GM19372 (cell line): ENCODE data around the gene BTBD16.

Experiments used
- ATAC-seq: cut with Tn5 transposase; IDR thresholded peaks from one replicate; pipeline ENCODE4 v1.9.1; 2021; ENCODE audit warnings: mild to moderate bottlenecking, low read depth, moderate library complexity; ENCODE audit not compliant: unreplicated experiment

BTBD16 gene

GRCh38 chr10:122307669-122308416 lies 36.7 kb downstream of the BTBD16 start:
- no peak for ATAC-seq

GRCh38 chr10:122308417-122309141 lies 37.5 kb downstream of the BTBD16 start:
- ATAC-seq, result no peak

DNA sequence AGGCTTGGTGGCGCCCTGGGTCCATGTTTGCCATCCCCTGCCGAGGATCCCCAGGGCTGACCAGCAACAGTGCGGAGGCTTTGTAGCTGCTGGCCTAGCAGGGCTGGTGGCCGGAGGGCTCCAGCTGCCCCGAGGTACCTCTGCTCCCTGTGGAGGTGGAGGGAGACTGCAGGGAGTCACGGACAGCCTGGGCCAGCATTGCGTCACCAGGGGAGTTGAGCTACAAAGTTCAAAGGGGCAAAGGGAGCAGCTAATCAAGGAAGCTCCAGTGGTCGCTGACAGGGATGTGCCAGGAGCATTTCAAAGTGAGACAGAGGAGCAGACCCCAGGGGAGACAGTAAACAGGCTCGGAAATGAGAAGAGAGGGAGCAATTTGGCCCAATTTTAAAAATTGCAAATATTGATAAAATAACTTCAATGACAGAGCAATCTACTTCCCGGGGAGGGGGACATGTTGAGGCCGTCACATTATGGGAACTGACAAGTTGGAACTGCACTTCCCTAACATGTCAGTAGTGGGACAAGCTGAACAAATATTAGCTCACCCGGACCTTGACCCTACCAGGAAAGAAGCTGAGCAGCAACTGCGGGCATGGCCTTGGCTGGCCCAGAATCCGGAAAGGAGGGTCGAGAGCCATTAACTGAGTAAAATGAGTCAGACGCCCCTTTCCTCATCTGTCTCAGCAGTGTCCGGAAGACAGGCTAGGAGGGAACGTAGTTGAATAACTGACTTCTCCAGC lies 39.4 kb downstream of the BTBD16 start:
- ATAC-seq, result no peak

DNA sequence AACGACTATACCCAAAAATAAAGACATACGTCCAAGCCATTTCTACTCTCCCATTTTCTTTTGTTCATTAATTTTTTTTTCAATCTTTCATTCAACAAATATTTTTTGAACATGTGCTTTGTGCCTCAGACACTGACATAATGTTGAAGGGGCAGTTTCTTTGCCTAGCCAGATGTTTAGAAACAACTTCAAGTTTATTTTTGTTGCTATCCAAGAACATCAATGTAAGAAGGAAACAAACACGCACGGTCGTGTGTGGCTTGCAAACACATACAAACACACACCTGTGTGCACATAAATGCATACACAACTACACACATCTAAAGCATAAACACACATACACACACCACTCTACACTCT lies 39.9 kb downstream of the BTBD16 start:
- ATAC-seq, result no peak

- ATAC-seq, result no peak
These were observed 40.6 kb downstream of the BTBD16 start for GRCh38 chr10:122311716-122312115.

DNA sequence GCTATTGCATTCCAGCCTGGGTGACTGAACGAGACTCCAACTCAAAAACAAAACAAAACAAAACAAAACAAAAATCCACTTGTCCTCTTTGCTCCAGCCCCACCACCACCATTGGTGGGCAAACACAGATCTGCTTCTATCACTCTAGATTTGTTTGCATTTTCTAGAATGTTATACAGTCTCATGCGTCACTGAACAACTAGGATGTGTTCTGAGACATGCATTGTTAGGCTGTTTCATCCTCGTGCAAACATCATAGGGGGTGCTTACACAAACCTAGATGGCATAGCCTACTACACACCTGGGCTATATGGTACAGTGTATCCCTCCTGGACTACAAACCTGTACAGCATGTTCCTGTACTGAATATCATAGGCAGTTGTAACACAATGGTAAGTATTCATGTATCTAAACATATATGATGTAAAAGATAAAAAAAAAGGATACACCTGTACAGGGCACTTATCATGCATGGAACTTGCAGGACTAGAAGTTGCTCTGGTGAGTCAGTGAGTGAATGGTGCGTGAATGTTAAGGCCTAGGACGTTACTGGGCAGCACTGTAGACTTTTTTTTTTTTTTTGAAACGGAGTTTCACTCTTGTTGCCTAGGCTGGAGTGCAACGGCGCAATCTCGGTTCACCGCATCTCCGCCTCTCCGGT lies 45.3 kb downstream of the BTBD16 start:
- ATAC-seq, result no peak

GRCh38 chr10:122321960-122322359 lies 50.9 kb downstream of the BTBD16 start:
- ATAC-seq, result no peak

DNA sequence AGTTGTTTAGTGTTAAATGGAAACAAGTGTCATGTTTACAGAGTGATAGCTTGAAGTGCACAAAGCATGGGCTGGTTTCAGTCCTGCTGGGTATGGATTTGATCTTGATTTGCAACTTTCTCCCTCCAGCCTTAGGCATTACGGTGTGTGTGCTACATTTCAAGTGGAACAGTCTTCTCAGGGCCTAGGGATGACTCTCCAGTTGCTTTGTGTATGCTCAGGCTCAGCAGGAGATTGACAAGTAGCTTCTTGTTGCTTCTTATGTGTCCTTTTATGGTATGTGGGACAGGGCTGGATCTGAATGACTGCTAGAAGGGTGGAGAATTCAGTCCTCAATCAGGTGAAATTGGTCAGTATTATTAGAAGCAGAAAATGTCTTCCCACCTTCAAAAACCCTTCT lies 52.1 kb downstream of the BTBD16 start:
- ATAC-seq, result no peak

- no peak for ATAC-seq
These were observed 53.0 kb downstream of the BTBD16 start for GRCh38 chr10:122323941-122324675.

DNA sequence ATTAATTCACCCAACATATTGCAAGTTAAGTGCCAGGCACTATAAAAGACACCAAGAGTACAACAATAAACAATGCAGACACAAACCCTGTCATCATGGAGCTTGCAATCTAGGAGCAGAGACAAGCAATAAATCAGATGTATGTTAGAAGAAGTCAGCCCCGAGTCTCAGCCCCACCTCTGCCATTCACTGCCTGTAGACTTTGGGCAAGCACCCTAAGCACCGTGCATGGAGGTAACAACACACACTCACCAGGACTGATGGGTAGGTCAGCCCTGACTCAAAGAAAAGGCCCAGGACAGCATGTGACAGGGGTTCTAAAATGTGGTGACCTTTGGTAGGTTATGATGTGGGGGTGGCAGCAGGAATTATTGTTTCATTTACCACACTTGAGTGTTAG lies 54.1 kb downstream of the BTBD16 start:
- ATAC-seq, result no peak

GRCh38 chr10:122326385-122326784 lies 55.3 kb downstream of the BTBD16 start:
- no peak for ATAC-seq

DNA sequence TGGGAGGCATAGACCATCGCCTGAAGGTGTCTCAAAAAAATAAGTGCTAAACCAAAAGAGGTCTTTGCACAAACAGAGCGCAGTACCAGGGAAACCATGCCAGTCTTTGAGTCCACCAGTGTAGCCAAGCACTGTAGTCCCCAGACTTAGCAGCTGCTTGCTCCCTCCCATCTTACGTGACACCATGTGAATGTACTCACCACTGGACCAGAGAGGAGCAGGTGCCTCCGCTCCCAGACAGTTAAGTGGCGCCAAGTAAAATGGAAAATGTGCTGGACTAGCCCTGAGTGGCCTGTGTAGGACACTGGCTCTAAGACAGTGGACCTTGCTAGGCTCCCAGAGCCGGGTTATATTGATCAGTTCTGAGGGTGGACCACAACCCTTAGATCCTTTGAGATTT lies 55.7 kb downstream of the BTBD16 start:
- ATAC-seq, result no peak

DNA sequence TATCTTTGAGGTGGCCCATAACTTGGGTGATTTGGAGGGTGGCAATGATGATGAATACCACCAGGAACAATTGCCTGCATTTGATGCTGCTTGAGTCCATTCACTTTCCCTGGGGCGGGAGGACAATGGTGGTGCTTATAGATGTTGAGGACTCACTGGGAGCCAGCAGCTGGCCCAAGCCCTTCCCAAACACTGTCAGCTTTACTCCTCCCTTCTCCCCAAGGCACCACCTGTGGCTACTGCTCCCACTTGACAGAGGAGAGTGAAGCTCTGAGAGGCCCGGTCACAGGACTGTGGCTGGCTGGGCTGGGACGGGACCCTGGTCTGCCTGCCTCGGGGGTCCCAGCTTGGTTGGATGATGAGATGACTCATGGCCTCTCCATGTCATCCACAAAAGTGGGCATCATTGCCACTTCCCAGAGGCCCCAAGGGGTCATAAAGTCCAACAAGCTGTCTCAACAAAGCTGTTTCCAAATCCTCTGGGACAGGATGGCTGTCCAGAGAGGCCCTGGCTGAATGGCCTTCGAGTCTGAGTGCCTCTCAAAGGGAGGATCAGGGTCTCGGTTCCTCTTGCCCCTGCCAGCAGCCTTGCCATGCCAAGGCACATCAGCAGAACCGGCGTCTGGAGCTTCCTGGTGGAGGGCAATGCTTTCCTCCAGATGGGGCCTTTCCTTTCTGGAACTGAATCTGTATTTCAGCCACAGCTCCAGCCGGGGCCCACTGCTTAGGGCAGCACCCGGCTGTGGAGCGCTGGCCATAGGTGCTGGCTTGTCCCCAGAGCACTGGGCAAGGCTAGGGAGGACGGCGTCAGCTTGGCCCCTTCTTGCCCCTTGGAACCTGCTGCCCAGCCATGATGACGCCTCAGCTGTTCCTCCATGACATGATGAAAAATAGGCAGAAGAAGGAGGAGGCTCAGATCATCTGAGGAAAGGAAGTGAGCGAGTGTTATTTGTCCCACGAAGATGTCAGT lies 56.4 kb downstream of the BTBD16 start:
- no peak for ATAC-seq

- no peak for ATAC-seq
These were observed 57.6 kb downstream of the BTBD16 start for GRCh38 chr10:122328676-122329075.

DNA sequence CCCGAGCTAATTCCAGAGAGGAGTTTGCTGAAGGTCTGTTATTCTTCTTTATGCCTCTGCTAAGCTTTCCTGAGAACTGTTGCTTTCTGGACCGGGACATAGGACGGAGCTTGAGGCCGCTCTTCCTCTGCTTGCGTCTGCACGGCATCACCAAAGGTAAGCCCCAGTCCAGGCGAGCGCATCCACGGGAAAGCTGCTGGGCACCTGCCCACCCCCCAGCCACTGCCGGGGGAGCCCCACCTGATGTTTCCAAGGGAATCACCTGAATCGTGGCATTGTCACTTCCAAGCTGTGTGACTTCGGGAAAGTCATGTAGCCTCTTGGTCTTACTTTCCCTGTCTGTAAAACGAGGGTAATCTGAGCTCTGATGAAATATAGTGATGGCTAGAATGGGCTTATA lies 58.3 kb downstream of the BTBD16 start:
- no peak for ATAC-seq

DNA sequence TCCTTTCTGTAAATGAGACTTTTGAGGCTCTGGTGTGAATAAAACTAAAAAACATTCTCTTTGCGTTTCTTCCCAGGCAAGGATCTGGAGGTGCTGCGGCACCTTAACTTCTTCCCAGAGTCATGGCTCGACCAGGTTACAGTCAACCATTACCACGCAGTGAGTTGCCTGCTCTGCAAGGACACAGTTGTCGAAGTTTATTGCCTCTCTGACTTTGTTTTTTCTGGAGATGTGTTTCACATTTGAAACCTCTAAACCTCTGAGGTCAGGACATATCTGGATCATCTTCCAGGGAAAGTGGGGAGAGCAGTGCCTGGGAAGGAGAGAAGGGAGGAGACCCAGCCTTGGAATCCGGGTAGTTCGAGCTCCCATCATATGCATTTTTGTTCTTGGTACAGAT lies 60.0 kb downstream of the BTBD16 start:
- no peak for ATAC-seq

GRCh38 chr10:122331615-122332446 lies 60.7 kb downstream of the BTBD16 start:
- no peak for ATAC-seq

DNA sequence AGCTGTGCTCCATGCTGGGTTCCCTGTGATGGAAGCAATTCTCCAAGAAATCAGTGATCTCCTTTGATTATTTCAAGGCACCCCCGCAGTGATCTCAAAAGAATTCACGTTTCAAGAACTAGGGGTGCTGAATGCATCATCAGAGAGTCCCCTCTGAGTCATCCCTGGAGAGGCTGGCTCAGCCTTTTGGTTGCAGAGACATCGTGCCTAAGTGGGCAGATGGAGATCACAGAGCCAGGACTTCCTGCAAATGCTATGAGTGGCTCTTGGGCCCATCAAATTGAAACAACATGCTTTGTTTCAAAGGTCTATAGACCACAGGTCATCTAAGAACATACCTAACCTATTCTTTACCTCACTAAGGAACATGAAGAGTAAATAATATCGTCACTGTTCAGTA lies 61.9 kb downstream of the BTBD16 start:
- ATAC-seq, result no peak
